Right ventricle myocardium superior (tissue), 1 donor: ENCODE measurements around the gene SPHK2. TPM values are rescaled to one million over a fixed set of nuclear protein-coding genes. Genes with fewer than 3 reads are reported as not detected.
"Not testable (repeated sequence)": the region's sequence is repeated elsewhere in the genome, so short reads cannot be mapped to it uniquely, and the experiment has no call there.

Experiments used
- ATAC-seq: fragments of 200-7000 bp; cut with Tn5 transposase; one replicate; pipeline ENCODE4 v1.9.1; 2020; ENCODE audit warnings: mild to moderate bottlenecking; ENCODE audit not compliant: poor library complexity
- DNase-seq: peaks from one replicate; pipeline ENCODE4 v3.0.0-alpha.2; 2020
- intact Hi-C: fragments of 100-400 bp; cut with DNase I; formaldehyde crosslinking; loops from one replicate; pipeline ENCODE4 v1.11.2; 2022
- total RNA-seq: library from RNA; stranded (reverse); fragmentation: NEBNext Ultra II Directional; extraction: Animal tissue kit (Norgen Biotek cat#: 25700); gene quantifications from one replicate; pipeline ENCODE4 v1.2.1, GENCODE V29; 2021
- donor health status: DM: no; HTN: yes; CAD: no; lungs with severe emphysema.

Gene SPHK2
- total RNA-seq, 1 donor from 2014 or later, result 7.6 TPM

DNA sequence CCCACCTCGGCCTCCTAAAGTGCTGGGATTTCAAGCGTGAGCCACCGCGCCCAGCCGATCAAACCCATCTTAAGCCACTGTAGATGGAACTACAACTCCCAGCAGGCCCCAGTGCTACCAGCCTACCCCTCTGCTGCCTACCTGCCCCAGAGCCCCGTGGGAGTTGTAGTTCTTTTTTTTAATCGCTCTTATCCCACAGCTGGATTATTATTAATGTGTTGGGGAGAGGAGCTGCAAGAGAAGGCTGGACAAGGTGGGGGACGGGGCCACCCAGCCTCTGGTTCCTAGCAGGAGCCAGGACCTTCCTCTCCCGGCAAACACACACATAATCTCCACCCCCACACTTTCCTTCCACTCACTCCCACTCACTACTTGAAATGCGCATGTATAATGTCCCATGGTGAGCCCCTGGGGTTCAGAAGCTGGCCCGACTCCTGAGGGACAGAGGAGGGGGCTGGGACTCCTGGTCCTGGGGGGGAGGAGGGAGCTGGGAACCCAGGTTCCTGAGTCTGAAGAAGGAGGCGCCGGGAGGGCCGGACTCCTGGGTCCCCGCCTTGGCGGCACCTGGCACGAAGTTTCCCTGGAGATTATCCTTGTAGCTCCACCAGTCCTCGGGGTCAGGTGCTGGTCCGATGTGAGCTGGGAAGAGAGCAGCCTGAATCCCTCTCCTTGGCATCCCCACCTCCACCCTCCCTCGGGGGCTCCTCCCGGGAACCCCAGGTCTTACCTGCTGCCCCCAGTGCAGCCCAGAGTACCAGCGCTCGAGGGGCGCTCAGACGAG is 25.7 kb downstream of the SPHK2 start:
- ATAC-seq, result peak; percentile 78
- intact Hi-C loops, result loop anchor here (10.0 kb wide), 1 partner anchor 90 kb away; no protein-coding TSS in a partner anchor

DNA sequence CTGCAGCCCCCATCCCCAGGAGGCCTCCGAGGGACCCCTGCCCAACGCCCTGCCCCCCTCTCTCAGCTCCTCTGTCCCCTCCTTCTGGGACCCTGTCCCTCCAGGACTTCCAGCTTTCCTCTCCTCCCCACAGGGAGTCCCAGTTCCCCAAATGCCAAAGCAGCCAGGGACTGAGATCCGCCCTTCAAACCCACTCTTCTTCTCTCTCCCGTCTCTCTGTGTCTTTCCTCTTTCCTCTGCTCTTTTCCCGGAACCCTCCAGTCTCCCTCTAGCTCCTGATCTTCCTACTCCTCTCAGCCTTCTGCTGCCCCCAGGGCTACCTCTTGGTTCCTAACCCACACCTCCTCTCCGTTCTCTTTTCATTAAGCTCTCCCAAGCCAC is 26.3 kb downstream of the SPHK2 start:
- DNase-seq, result no peak
- peak; percentile 11 for ATAC-seq
- intact Hi-C loops, result loop anchor here (10.0 kb wide), 1 partner anchor 89 kb away; no protein-coding TSS in a partner anchor

More for the DNA sequence above, 25.7 kb downstream of the SPHK2 start:
- peak; percentile 79 for DNase-seq

DNA sequence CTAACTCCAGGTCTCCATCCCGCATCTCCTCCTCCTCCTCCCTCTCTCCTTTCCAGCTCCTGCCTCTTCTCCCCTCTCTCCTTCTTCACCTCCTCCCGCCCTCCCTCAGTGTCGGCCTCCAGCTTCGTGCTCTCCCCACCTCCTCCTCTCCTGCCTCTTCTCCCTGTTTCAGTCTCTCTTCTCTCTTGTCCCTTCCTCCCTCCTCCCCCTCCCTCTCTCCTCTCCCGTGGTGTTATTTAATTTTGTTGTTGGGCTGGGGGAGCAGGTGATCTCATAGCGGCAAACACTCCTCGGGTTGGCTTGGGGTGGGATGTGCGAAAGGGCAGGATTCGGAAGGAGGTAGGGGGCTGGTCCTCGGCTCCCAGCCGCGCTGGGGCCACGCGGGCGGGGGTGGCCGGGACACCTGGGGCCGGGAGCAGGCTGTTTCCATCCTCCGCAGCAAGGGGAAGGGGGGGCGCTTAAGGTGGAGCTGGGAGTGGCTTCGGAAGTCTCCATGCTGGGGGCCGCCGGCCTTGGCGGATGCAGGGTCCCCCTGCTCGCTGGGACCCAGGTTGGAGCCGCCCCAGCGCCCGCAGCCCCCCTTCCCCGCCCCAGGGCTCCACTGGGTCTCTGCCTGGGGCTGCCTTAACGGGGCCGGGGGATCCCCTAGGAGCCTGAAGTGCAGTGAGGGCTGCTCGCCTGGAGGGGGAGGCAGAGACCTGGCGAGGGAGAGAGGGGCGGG is 26.9 kb downstream of the SPHK2 start, which contains the start of gene CA11:
Gene CA11 (minus strand): TSS at position 187 of the 721 bp plus-strand sequence. CDS start 555 bp downstream, outside the sequence.
- intact Hi-C loops, result loop anchor here (10.0 kb wide), 1 partner anchor 89 kb away; no protein-coding TSS in a partner anchor
- peak; percentile 95 for ATAC-seq
- peak; percentile 90 for DNase-seq

DNA sequence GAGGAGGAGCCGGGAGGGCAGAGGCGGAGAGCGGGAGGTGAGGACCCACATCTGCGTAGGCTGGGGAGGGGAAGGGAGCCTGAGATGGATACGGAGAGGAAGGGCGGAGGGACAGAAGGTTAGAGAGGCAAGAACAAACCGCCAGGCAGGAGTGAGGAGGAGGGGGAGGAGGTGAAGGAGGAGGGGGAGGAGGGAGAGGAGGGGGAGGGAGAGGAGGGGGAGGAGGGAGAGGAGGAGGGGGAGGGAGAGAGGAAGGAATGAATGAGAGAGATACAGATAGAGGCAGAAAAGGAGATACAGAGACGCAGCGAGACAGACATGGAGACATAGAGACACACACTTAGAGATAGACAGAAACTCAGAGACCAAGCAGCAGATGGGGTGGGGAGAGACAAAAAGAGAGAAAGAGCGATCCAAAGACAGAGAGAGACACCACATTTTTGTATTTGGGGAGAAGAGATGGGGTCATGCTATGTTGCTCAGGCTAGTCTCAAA is 27.5 kb downstream of the SPHK2 start:
- intact Hi-C loops, result loop anchor here (10.0 kb wide), 1 partner anchor 88 kb away; no protein-coding TSS in a partner anchor
- DNase-seq (no peak), ATAC-seq (no peak)

DNA sequence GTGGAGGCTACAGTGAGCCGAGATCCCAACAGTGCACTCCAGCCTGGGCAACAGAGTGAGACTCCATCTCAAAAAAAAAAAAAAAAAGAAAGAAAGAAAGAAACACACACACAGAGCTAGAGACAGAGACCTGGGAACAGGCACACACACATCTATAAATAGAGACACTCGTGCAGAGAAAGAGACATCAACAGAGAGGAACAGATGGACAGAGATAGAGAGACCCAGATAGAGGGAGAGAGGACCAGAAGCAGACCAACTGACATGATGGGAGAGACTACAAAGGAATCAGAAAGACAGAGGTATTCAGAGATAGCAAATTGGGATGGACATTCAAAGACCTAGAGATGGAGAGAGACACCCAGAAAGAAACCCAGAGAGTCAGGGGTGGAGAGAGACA is 28.8 kb downstream of the SPHK2 start:
- intact Hi-C loops, result loop anchor here (10.0 kb wide), 1 partner anchor 87 kb away; no protein-coding TSS in a partner anchor
- ATAC-seq (no peak), DNase-seq (no peak)

DNA sequence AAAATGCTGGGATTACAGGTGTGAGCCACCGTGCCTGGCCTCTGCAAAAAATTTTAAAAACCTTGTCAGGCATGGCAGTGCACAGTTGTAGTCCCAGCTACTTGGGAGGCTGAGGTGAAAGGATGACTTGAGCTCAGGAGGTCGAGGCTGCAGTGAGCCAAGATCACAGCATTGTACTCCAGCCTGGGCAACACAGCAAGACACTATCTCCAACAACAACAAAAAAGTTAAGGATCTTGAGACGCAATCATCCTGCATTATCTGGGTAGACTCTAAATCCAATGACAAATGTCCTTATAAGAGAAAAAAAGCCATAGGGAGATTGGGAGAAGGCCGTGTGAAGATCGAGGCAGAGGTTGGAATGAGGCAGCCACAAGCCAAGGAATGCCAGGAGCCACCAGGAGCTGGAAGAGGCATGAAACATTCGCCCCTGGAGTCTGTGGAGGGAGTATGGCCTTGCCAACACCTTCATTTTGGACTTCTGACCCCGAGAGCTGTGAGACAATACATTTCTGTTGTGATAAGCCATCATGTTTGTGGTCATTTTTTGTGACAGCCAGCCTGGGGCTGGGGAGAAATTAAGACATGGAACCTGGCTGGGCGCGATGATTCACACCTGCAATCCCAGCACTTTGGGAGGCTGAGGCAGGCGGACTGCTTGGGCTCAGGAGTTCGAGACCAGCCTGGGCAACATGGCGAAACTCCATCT is 31.8 kb downstream of the SPHK2 start:
- no peak for DNase-seq
- intact Hi-C loops, result no loop called here
- ATAC-seq, result no peak

DNA sequence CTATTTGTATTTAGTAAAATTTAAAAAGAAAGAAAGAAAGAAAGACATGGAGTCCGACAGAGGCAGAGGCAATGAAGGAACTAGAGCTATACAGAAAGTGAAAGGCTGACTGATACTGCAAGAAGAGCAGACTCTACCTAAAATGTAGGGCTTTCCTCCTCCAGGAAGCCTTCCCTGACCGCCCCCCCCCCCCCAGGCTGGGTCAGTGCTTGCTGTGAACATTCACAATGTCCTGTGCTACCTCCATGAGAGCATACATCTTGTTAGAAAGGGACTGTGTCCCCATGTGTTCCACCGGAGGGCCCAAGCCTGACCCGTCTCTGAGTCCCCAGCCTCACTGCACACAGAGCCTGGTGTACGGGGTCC is 32.4 kb downstream of the SPHK2 start:
- intact Hi-C loops, result no loop called here
- DNase-seq, result no peak
- ATAC-seq, result no peak

DNA sequence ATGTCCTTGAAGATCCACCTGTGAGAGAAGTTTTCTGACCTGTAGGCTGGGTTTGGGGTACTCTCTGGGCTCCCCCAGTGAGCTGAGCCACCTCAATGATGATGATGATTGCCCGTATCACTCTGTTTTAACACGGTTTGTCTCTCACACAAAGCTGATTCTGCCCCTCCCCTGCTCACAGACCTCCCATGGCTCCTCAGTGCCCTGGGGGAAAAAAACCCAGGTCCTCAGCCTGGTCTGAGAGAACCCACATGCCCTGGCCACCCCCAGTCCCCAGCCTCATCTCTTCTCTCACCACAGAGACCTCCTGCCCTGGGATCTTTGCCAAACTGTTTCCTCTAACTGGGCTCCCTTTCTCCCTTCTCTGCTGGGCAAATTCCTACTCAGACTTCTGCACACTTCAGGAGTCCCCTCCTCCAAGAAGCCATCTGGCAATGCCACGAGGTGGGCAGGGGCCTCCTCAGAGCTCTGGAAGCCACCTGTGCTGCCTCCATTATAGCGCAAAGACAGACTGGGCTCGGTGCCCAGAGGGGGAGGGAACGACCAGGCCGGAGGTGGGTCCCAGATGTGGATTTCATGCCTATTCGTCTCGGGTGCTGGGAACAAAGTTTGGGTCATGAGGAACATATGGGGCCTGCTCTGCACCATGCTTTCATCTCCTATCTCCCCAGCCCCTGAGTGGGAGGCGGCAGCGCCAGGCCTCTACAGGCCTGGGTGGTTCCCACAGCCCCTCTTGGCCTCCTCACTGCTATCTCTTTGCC is 35.2 kb downstream of the SPHK2 start:
- DNase-seq (no peak), ATAC-seq (no peak)
- intact Hi-C loops, result no loop called here

DNA sequence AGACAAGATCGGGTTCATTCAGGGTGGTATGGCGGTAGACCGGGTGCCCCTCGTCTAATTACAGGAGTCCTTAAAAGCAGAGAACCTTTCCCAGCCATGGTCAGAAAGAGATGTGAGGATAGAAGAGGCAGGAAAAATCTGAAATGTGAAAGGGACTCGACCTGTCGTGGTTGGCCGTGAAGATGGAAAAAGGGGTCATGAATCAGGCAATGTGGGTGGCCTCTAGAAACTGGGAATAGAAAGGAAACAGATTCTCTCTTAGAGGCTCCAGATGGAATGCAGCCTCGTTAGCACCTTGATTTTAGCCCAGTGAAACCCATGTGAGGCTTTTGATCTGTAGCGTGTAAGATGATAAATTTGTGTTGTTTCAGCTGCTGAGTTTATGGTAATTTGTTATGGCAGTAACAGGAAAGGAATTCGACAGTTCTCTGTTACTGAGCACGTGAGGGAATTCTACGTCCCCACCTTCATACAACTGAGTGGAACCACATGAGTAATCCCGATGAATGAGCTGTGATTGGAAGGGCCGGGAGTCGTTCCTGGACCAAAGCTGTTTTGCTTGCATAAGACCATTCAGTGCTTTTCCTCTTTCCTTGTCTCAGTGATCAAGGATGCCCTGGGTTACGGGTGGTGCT is 37.7 kb downstream of the SPHK2 start:
- intact Hi-C loops, result no loop called here
- no peak for ATAC-seq
- DNase-seq, result no peak

DNA sequence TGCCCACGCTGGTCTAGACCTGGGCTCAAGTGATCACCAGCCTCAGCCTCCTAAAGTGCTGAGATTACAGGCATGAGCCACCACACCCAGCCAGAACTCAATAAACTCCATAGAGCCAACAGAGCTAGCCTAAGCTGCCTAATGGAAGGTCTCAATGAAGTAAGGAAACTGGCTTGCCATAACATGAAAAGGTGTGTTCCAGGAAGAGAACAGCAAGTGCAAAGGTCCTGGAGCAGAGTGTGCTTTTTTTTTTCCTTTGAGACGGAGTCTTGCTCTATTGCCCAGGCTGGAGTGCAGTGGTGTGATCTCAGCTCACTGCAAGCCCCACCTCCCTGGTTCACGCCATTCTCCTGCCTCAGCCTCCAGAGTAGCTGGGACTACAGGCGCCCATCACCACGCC is 38.5 kb downstream of the SPHK2 start:
- DNase-seq, ATAC-seq, intact Hi-C loops: not testable (repeated sequence)

DNA sequence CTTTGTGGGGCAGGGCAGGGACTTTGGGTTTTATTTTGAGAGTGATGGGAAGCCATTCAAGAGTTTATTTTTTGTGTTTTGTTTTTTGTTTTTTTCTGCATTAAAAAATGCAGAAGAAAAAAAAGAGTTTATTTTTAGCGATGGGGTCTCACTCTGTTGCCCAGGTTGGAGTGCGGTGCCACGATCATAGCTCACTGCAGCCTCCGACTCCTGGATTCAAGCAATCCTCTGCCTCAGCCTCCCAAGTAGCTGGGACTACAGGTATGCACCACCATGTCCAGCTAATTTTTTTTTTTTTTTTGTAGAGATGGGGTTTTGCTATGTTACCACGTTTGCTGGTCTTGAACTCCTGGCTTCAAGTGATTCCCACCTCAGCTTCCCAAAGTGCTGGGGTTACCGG is 39.2 kb downstream of the SPHK2 start:
- ATAC-seq (no peak), DNase-seq (no peak)
- intact Hi-C loops, result no loop called here

DNA sequence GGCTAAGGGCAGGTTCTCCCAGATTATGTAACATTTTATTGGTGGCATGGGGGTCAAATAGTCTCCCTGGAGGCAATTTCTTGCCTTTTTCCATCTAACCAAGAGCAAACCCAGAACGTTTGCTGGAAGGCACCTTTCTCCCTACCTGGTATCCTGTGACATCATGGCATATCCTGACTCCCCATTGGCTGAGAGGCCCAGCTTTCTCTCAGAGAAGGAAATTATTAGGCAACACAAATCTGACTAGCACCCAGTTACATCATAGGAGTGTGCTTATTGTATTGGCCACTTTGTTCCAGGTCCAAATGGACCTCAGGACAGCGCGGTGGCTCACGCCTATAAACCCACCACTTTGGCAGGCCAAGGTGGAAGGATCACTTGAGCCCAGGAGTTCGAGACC is 40.5 kb downstream of the SPHK2 start:
- no peak for DNase-seq
- no peak for ATAC-seq
- intact Hi-C loops, result no loop called here

DNA sequence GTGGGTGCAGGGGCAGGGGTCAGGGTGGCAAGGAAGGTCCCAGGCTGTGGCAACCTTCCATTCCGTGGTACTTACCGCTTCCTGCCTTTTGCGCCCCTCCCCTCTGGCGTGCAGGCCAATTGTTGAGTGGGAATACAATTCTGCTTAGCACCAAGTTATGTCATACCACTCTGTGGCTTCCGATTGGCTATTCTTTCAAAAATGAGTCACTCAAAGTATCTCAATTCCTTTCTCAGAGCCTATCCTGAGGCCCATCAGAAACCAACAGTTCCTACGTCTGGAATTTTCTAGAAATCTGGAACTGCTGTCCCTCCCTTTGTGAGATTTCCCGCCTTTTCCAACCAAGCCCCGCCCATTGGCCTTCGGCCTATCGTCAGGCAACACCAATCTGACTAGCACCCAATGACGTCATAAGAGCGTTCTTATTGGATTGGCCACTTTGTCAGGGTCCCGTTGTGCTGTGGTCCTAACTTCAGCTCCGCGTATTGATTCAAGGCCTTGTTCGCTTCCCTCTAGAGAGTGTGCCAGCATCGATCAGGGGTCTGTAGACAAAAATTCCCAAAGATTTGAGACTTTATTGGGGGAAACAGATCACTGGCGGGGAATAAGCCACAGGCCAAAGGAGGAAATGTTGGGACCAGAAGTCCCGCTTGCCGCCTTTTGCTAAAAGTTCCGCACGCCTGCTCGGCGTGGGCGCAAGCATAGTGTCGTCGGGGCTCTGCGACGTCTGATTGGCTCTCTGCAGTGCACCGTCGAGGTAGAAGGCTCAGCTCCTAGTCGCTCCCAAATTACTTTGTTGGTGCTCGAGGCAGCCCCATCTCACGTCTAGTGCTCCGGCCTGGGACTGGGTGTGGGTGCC is 41.8 kb downstream of the SPHK2 start:
- intact Hi-C loops, result no loop called here
- DNase-seq (peak; percentile 91), ATAC-seq (peak; percentile 94)

DNA sequence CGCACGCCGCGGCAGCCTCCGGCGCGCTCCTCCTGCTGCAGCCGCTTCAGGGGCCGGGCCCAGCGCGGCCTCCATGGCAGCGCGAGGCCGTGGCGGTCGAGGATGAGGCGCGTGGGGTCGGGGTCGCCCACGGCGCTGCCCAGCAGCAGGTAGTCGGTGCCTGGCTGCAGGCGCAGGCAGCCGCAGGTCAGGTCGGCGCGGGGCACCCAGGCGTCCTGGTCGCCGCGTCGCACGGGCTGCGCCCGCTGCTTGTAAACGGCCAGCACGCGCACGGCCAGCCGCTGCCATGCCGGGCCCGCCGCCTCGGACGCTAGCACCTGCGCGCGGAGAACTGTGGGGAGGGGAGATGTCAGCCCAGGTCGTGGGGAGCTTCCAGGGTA is 42.4 kb downstream of the SPHK2 start:
- DNase-seq (no peak), ATAC-seq (no peak)
- intact Hi-C loops, result no loop called here

DNA sequence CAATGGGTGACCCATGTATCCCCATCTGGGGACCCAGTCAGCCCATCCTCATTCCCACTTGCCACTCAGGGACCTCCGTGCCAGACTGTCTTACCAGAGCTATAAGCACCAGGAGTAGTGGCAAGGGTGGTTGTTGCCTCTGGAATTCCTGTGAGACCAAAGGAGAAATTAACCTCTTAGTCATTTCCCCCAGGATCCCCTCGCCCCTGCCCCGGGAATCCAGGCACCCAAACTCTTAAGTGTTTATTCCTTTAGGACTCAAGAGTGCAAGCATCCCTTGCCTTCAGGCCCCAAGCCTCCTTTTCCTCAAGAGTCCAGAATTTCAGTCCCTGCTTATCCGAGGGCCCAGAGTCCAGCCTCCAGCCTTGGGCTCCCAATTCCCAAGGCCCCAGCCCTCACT is 44.4 kb downstream of the SPHK2 start:
- intact Hi-C loops, result no loop called here
- no peak for DNase-seq
- ATAC-seq, result no peak

DNA sequence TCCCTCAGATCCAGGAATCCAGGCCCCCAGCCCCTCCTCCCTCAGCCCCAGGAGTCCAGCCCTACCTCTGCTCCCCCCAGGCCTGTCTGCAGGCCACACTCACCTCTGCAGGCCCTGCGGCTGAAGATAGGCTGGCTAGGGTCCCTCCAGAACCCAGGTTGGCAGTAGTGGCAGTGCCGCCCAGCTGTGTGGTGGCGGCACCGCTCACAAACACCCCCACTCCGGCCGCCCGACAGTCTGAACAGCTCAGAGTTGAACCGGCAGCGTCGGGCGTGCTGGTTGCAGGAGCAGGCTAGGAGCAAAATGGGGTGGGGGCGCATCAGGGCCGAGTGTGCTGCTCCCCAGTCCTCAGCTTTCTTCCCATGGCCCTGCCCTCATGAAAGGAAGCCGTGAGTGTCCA is 45.2 kb downstream of the SPHK2 start:
- ATAC-seq (no peak), DNase-seq (no peak)
- intact Hi-C loops, result no loop called here

DNA sequence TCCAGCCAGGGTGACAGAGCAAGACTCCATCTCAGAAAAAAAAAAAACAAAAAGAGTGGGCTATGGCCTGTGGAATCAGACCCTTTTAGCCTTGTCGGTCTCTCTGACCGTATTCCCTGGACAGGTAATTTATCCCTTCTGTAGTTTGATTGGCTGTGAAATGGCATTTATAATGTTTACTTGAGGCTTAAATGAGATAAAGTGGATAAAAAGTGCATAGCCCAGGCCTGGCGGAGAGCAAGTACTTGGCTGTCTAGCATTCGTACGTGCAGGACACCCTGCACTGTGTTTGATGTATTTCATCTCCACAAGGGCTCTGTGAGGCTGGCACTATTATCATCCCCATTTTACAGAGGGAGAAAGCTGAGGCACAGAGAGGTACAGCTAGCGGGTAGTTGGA is 46.5 kb downstream of the SPHK2 start:
- DNase-seq, result no peak
- intact Hi-C loops, result no loop called here
- no peak for ATAC-seq
